ENCODE results near the gene AUTS2. TPM values are rescaled to one million over a fixed set of nuclear protein-coding genes. Genes with fewer than 3 reads are reported as not detected.

Gene AUTS2
- total and polyA plus RNA-seq, 10 of the 15 experiments (the other 5 are each of a cell fraction or from before 2014, with no cell fraction given), result 6.4 to 55.6 (median 21.6) TPM

- ChIA-PET POLR2A (no interaction called here), RAD21 (ENCODE audit: unreplicated experiment) (no interaction called here), CTCF (no interaction called here), SMC1A (ENCODE audit: uncharacterized antibody, unreplicated experiment) (no interaction called here)
- H3K4me1 ChIP-seq (ENCODE audit: control insufficient read depth, insufficient read depth, low read length), result no peaks in the 10 kb centered on the region
- no peaks in the 10 kb centered on the region for H3K79me2 ChIP-seq (ENCODE audit: control insufficient read depth, insufficient read depth, low read length)
- H3K9me3 ChIP-seq (replicated peaks; ENCODE audit: control insufficient read depth, insufficient read depth, low read length), result no peaks in the 10 kb centered on the region
- no peak overlapping the region for H3K27ac ChIP-seq (ENCODE audit: control insufficient read depth, insufficient read depth)
- H3K36me3 ChIP-seq (ENCODE audit: control insufficient read depth in 2 of 2, insufficient read depth in 2 of 2, low read length in 1 of 2), result peaks cover 0 to 2% of the 10 kb centered on the region in 2 experiments; a peak in 2 of 4 replicates
- no peak for FAIRE-seq
- no peaks in the 10 kb centered on the region for H3K27me3 ChIP-seq (replicated peaks in 1 of 2; ENCODE audit: control insufficient read depth in 2 of 2, insufficient read depth in 2 of 2, low read length in 1 of 2)
- BruUV-seq (replicated peaks), result no TSS peak
- no peak overlapping the region for H3K4me3 ChIP-seq
- no peak overlapping the region for H3K9ac ChIP-seq (ENCODE audit: control insufficient read depth, insufficient read depth, low read length)
- no peak overlapping the region for H3K4me2 ChIP-seq (ENCODE audit: control insufficient read depth, insufficient read depth)
- TF ChIP-seq, protein P1, sequence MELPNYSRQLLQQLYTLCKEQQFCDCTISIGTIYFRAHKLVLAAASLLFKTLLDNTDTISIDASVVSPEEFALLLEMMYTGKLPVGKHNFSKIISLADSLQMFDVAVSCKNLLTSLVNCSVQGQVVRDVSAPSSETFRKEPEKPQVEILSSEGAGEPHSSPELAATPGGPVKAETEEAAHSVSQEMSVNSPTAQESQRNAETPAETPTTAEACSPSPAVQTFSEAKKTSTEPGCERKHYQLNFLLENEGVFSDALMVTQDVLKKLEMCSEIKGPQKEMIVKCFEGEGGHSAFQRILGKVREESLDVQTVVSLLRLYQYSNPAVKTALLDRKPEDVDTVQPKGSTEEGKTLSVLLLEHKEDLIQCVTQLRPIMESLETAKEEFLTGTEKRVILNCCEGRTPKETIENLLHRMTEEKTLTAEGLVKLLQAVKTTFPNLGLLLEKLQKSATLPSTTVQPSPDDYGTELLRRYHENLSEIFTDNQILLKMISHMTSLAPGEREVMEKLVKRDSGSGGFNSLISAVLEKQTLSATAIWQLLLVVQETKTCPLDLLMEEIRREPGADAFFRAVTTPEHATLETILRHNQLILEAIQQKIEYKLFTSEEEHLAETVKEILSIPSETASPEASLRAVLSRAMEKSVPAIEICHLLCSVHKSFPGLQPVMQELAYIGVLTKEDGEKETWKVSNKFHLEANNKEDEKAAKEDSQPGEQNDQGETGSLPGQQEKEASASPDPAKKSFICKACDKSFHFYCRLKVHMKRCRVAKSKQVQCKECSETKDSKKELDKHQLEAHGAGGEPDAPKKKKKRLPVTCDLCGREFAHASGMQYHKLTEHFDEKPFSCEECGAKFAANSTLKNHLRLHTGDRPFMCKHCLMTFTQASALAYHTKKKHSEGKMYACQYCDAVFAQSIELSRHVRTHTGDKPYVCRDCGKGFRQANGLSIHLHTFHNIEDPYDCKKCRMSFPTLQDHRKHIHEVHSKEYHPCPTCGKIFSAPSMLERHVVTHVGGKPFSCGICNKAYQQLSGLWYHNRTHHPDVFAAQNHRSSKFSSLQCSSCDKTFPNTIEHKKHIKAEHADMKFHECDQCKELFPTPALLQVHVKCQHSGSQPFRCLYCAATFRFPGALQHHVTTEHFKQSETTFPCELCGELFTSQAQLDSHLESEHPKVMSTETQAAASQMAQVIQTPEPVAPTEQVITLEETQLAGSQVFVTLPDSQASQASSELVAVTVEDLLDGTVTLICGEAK (IDR thresholded peaks at IDR 0.05; ENCODE audit: borderline replicate concordance), result no peak
- TF ChIP-seq DPF2 (IDR thresholded peaks at IDR 0.05) (no peak), ZNF24 (IDR thresholded peaks at IDR 0.05) (no peak), BHLHE40 (IDR thresholded peaks at IDR 0.05; ENCODE audit: borderline replicate concordance in 1 of 2, low read depth in 2 of 2, low read length in 1 of 2) (no peak), HDGF (IDR thresholded peaks at IDR 0.05) (no peak), MTA3 (IDR thresholded peaks at IDR 0.05; ENCODE audit: borderline replicate concordance, low read length) (no peak), SIN3A (IDR thresholded peaks at IDR 0.05; ENCODE audit: low read depth, low read length) (no peak), CHD4 (IDR thresholded peaks at IDR 0.05) (no peak), ZBTB33 (IDR thresholded peaks at IDR 0.05) (no peak), NR2C1 (IDR thresholded peaks at IDR 0.05) (no peak), RB1 (IDR thresholded peaks at IDR 0.05; ENCODE audit: borderline replicate concordance) (no peak)
- intact Hi-C loops (cut with micrococcal nuclease; ENCODE audit: unreplicated experiment) (no loop called here), in situ Hi-C loops (cut with MboI) (no loop called here)
- 65% methylated on average over 6 of the region's 6 CpGs for WGBS (ENCODE audit: insufficient coverage, insufficient replicate concordance, low lambda C conversion rate, missing lambda C conversion rate)
- ATAC-seq, result no peak
- no peak for DNase-seq (ENCODE audit: low read depth, low spot score)
- H2AFZ ChIP-seq (ENCODE audit: control insufficient read depth, low read depth, low read length), result no peak overlapping the region
- no peaks in the 10 kb centered on the region for H4K20me1 ChIP-seq (ENCODE audit: control insufficient read depth, insufficient read depth)
Measured at GRCh38 chr7:70504254-70504653, 906.0 kb downstream of the AUTS2 start.

Measured in GM12878 (cell line).